HCT116 (cell line): ENCODE data around the gene TRIP10. TPM values are rescaled to one million over a fixed set of nuclear protein-coding genes. Genes with fewer than 3 reads are reported as not detected.

Experiments
- ATAC-seq: fragments of 200-7000 bp; cut with Tn5 transposase; 2 replicates; pipeline ENCODE4 v1.9.1; 2020; ENCODE audit warnings: mild to moderate bottlenecking, moderate library complexity
- BruUV-seq: library from RNA; stranded (reverse); fragments of 400-500 nt; replicated peaks from 2 replicates; lab custom pipeline; 2021; lab: Mats Ljungman, UMichigan
- CTCF ChIA-PET: fragments of 300-600 bp; sonication (Branson Sonifier 250); formaldehyde crosslinking; loops from one replicate; lab custom pipeline; 2021; ENCODE audit warnings: antibody characterized with exemption; lab: Charles Lee
- POLR2A ChIA-PET: fragments of 300-600, 350-600 bp; sonication (Branson Sonifier 250); formaldehyde crosslinking; loops from one replicate; lab custom pipeline; 2021; ENCODE audit warnings: antibody characterized with exemption; lab: Charles Lee
- RAD21 ChIA-PET, 2 experiments: fragments of 300-600 bp; sonication (Branson Sonifier 250); formaldehyde crosslinking; loops; one replicate each; lab custom pipeline; 2023; ENCODE audit warnings: low total read pairs in 2 of 2; ENCODE audit not compliant: uncharacterized antibody in 2 of 2, unreplicated experiment in 2 of 2, low non-redundant PET in 1 of 2; lab: Charles Lee
- DNase-seq: peaks from one replicate; pipeline ENCODE4 v3.0.0-alpha.2; 2010; ENCODE audit warnings: low read depth, low spot score
- H2AFZ ChIP-seq: fragments of 200-600 bp; shearing (Covaris generic), sonication (generic); 2 replicates; pipeline ENCODE4 v1.6.1; 2017; ENCODE audit warnings: low read depth, mixed run types, mixed read lengths, antibody characterized with exemption, low read length; ENCODE audit not compliant: poor library complexity, severe bottlenecking
- H3K27ac ChIP-seq: 2 replicates; pipeline ENCODE4 v1.5.1; 2012; ENCODE audit warnings: low read depth, low read length
- H3K27me3 ChIP-seq: fragments of 200-600 bp; sonication (generic); 2 replicates; pipeline ENCODE4 v1.6.1; 2016; ENCODE audit warnings: mixed run types, low read length, mixed read lengths; ENCODE audit not compliant: insufficient read depth
- H3K36me3 ChIP-seq, 2 experiments: fragments of 200-500 bp in 1 of 2; fragments of 200-600 bp in 1 of 2; sonication (Bioruptor generic) in 1 of 2; sonication (generic) in 1 of 2; 2 replicates each; pipeline versions ENCODE4 v1.5.1 to v1.6.1; 2014 to 2016; ENCODE audit warnings: low read length in 2 of 2, inconsistent platforms in 1 of 2, mixed read lengths in 1 of 2, mixed run types in 1 of 2; ENCODE audit not compliant: insufficient read depth in 2 of 2, control insufficient read depth in 1 of 2
- H3K4me1 ChIP-seq, 2 experiments: fragments of 200-600 bp in 1 of 2; sonication (generic) in 1 of 2; 2 replicates each; pipeline versions ENCODE4 v1.5.1 to v1.6.1; 2012 to 2017; ENCODE audit warnings: low read length in 2 of 2, inconsistent platforms in 1 of 2, mild to moderate bottlenecking in 1 of 2, mixed read lengths in 1 of 2, mixed run types in 1 of 2, moderate library complexity in 1 of 2; ENCODE audit not compliant: insufficient read depth in 2 of 2, control insufficient read depth in 1 of 2
- H3K4me2 ChIP-seq: fragments of 200-600 bp; sonication (generic); 2 replicates; pipeline ENCODE4 v1.6.1; 2017; ENCODE audit warnings: mixed run types, low read length, mixed read lengths
- H3K4me3 ChIP-seq, 2 experiments: fragments of 200-600 bp in 1 of 2; sonication (generic) in 1 of 2; replicated peaks in 1 of 2; 2 replicates each; pipeline ENCODE4 v1.5.1; 2011 to 2016; ENCODE audit warnings: low read length in 2 of 2, control low read depth in 1 of 2, low read depth in 1 of 2, mild to moderate bottlenecking in 1 of 2, mixed read lengths in 1 of 2, mixed run types in 1 of 2
- H3K79me2 ChIP-seq: fragments of 200-600 bp; sonication (generic); 2 replicates; pipeline ENCODE4 v1.6.1; 2017; ENCODE audit warnings: mild to moderate bottlenecking, mixed run types, low read length, moderate library complexity, mixed read lengths; ENCODE audit not compliant: insufficient read depth
- H3K9ac ChIP-seq: fragments of 200-600 bp; sonication (generic); 2 replicates; pipeline ENCODE4 v1.6.1; 2016; ENCODE audit warnings: low read length, mixed read lengths
- H3K9me2 ChIP-seq: fragments of 200-600 bp; sonication (generic), shearing (Covaris generic); 2 replicates; pipeline ENCODE4 v1.6.1; 2017; ENCODE audit warnings: mixed run types, mild to moderate bottlenecking, moderate library complexity; ENCODE audit not compliant: insufficient read depth
- H3K9me3 ChIP-seq, 2 experiments: fragments of 200-500 bp in 1 of 2; fragments of 200-600 bp in 1 of 2; sonication (Bioruptor generic) in 1 of 2; sonication (generic) in 1 of 2; 2 replicates each; pipeline ENCODE4 v1.6.1; 2014 to 2017; ENCODE audit warnings: low read length in 2 of 2, mixed read lengths in 2 of 2, inconsistent platforms in 1 of 2, low read depth in 1 of 2, mild to moderate bottlenecking in 1 of 2, mixed run types in 1 of 2, moderate library complexity in 1 of 2; ENCODE audit not compliant: control insufficient read depth in 1 of 2, insufficient read depth in 1 of 2
- H4K20me1 ChIP-seq: fragments of 200-600 bp; sonication (generic), shearing (Covaris generic); 2 replicates; pipeline ENCODE4 v1.6.1; 2017; ENCODE audit warnings: mixed run types, mild to moderate bottlenecking, moderate library complexity; ENCODE audit not compliant: insufficient read depth
- CEBPB ChIP-seq: IDR thresholded peaks from 2 replicates; pipeline ENCODE4 v1.6.1; 2012; ENCODE audit warnings: low read depth
- EGR1 ChIP-seq: IDR thresholded peaks from 2 replicates; pipeline ENCODE4 v1.6.1; 2012; ENCODE audit warnings: low read depth
- EZH2phosphoT487 ChIP-seq: fragments of 200-600 bp; IDR thresholded peaks from 2 replicates; pipeline ENCODE4 v1.6.1; 2018; ENCODE audit warnings: antibody characterized with exemption, borderline replicate concordance
- POLR2A ChIP-seq: IDR thresholded peaks from 2 replicates; pipeline ENCODE4 v1.7.0; 2011; ENCODE audit warnings: borderline replicate concordance; ENCODE audit not compliant: insufficient read depth, insufficient read length; ENCODE audit errors: extremely low read depth
- SP1 ChIP-seq: IDR thresholded peaks from 2 replicates; pipeline ENCODE4 v1.6.1; 2012; ENCODE audit warnings: low read depth
- SRF ChIP-seq: IDR thresholded peaks from 2 replicates; pipeline ENCODE4 v1.6.1; 2012; ENCODE audit warnings: low read depth
- TCF7L2 ChIP-seq: IDR thresholded peaks from 2 replicates; pipeline ENCODE4 v1.7.0; 2011; ENCODE audit warnings: borderline replicate concordance, inconsistent platforms; ENCODE audit not compliant: insufficient read depth, insufficient read length; ENCODE audit errors: extremely low read depth
- YY1 ChIP-seq: IDR thresholded peaks from 2 replicates; pipeline ENCODE4 v1.6.1; 2011; ENCODE audit warnings: low read length, low read depth, moderate library complexity, mild to moderate bottlenecking; ENCODE audit not compliant: insufficient replicate concordance; ENCODE audit errors: extremely low read depth
- intact Hi-C: fragments of 100-400 bp; cut with micrococcal nuclease; formaldehyde crosslinking; loops from 2 replicates; pipeline ENCODE4 v1.10.0; 2022
- total RNA-seq: library from RNA; stranded (reverse); gene quantifications from one replicate; pipeline ENCODE4 v1.2.1, GENCODE V29; 2021; ENCODE audit not compliant: unreplicated experiment
- TF ChIP-seq, protein P1 (sequence below): IDR thresholded peaks from 2 replicates; pipeline ENCODE4 v1.6.1; 2012; ENCODE audit warnings: low read depth
- TF ChIP-seq, protein P2 (sequence below): IDR thresholded peaks from 2 replicates; pipeline ENCODE4 v1.6.1; 2011; ENCODE audit warnings: mild to moderate bottlenecking, low read length, moderate library complexity; ENCODE audit not compliant: insufficient replicate concordance; ENCODE audit errors: extremely low read depth

The TRIP10 gene
- total RNA-seq, 1 experiment from 2014 or later, result 111 TPM

DNA sequence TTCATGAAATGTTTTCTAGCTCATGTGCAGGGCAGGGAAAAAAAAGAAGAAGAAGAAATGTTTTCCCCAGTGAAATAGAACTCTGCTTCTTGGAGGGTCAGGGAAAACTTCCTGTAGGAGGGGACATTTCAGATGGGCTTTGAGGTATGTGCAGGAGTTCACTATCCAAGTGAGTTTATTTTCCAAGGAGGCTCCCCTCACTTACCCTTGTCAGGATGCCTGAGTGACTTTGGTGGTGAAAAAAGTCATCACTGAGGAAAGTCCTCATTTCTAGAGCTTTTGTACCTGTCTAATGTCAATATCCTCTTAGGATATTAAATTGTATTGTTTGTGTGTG is 18.4 kb upstream of the TRIP10 start:
- H3K4me1 ChIP-seq, result peaks cover 13 to 30% of the 10 kb centered on the region in 2 experiments; a peak in 3 of 4 replicates
- H3K36me3 ChIP-seq, result no peaks in the 10 kb centered on the region
- H3K27ac ChIP-seq, result no peak overlapping the region
- ChIA-PET POLR2A (no interaction called here), RAD21 (no interaction called here), CTCF (interaction anchor here (0.7 kb wide), 1 partner anchor 78 kb away, joined by 3 read pairs; no protein-coding TSS in a partner anchor)
- no peak overlapping the region for H3K9ac ChIP-seq
- no peak for DNase-seq
- TF ChIP-seq POLR2A, result no peak
- TF ChIP-seq CEBPB, result no peak
- no peak for TF ChIP-seq TCF7L2
- TF ChIP-seq, protein P1, sequence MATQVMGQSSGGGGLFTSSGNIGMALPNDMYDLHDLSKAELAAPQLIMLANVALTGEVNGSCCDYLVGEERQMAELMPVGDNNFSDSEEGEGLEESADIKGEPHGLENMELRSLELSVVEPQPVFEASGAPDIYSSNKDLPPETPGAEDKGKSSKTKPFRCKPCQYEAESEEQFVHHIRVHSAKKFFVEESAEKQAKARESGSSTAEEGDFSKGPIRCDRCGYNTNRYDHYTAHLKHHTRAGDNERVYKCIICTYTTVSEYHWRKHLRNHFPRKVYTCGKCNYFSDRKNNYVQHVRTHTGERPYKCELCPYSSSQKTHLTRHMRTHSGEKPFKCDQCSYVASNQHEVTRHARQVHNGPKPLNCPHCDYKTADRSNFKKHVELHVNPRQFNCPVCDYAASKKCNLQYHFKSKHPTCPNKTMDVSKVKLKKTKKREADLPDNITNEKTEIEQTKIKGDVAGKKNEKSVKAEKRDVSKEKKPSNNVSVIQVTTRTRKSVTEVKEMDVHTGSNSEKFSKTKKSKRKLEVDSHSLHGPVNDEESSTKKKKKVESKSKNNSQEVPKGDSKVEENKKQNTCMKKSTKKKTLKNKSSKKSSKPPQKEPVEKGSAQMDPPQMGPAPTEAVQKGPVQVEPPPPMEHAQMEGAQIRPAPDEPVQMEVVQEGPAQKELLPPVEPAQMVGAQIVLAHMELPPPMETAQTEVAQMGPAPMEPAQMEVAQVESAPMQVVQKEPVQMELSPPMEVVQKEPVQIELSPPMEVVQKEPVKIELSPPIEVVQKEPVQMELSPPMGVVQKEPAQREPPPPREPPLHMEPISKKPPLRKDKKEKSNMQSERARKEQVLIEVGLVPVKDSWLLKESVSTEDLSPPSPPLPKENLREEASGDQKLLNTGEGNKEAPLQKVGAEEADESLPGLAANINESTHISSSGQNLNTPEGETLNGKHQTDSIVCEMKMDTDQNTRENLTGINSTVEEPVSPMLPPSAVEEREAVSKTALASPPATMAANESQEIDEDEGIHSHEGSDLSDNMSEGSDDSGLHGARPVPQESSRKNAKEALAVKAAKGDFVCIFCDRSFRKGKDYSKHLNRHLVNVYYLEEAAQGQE, result no peak
- TF ChIP-seq SRF, result no peak
- no peak for TF ChIP-seq SP1
- no peak for TF ChIP-seq YY1
- no peak for TF ChIP-seq EZH2phosphoT487
- TF ChIP-seq, protein P2, sequence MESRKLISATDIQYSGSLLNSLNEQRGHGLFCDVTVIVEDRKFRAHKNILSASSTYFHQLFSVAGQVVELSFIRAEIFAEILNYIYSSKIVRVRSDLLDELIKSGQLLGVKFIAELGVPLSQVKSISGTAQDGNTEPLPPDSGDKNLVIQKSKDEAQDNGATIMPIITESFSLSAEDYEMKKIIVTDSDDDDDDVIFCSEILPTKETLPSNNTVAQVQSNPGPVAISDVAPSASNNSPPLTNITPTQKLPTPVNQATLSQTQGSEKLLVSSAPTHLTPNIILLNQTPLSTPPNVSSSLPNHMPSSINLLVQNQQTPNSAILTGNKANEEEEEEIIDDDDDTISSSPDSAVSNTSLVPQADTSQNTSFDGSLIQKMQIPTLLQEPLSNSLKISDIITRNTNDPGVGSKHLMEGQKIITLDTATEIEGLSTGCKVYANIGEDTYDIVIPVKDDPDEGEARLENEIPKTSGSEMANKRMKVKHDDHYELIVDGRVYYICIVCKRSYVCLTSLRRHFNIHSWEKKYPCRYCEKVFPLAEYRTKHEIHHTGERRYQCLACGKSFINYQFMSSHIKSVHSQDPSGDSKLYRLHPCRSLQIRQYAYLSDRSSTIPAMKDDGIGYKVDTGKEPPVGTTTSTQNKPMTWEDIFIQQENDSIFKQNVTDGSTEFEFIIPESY, result no peak
- no peak for TF ChIP-seq EGR1
- ATAC-seq, result no peak
- intact Hi-C loops, result no loop called here
- BruUV-seq, result no TSS peak
- no peaks in the 10 kb centered on the region for H4K20me1 ChIP-seq
- H3K9me2 ChIP-seq, result no peaks in the 10 kb centered on the region
- H3K9me3 ChIP-seq, result no peaks in the 10 kb centered on the region
- no peaks in the 10 kb centered on the region for H3K27me3 ChIP-seq
- no peak overlapping the region for H3K4me3 ChIP-seq
- H3K79me2 ChIP-seq, result no peaks in the 10 kb centered on the region
- no peak overlapping the region for H3K4me2 ChIP-seq
- H2AFZ ChIP-seq, result no peak overlapping the region
